NCI-H2196 treated with DMSO at 0.1 percent for 48 hours (cell line): ENCODE data around the gene EFS.

Experiments
- DNase-seq: peaks from one replicate; lab custom pipeline; 2025; ENCODE audit not compliant: unreplicated experiment; lab: John Stamatoyannopoulos, UW

EFS gene

GRCh38 chr14:23379366-23380196 lies 14.6 kb upstream of the EFS start:
- DNase-seq, result peak; percentile 40

GRCh38 chr14:23378612-23379220 lies 13.7 kb upstream of the EFS start:
- no peak for DNase-seq

GRCh38 chr14:23377573-23378563 lies 12.9 kb upstream of the EFS start:
- no peak for DNase-seq

- no peak for DNase-seq
Observed at GRCh38 chr14:23377198-23377550, 12.2 kb upstream of the EFS start.

GRCh38 chr14:23376482-23377197 lies 11.7 kb upstream of the EFS start, which contains the start of gene CMTM5:
CMTM5 (plus strand) TSS chr14:23377046; CDS start chr14:23377252, 206 bp downstream.
- no peak for DNase-seq

- no peak for DNase-seq
Observed at GRCh38 chr14:23375527-23376251, 10.7 kb upstream of the EFS start.

GRCh38 chr14:23373041-23373440 lies 8.1 kb upstream of the EFS start:
- no peak for DNase-seq

GRCh38 chr14:23372509-23372908 lies 7.5 kb upstream of the EFS start, which contains the start of gene IL25:
IL25 (plus strand) TSS chr14:23372809.
- DNase-seq, result no peak

- no peak for DNase-seq
Observed at GRCh38 chr14:23371865-23372264, 6.9 kb upstream of the EFS start.

- DNase-seq, result no peak
Observed at GRCh38 chr14:23370221-23370620, 5.2 kb upstream of the EFS start.

- peak; percentile 33 for DNase-seq
Observed at GRCh38 chr14:23366426-23366921, 1.5 kb upstream of the EFS start.

GRCh38 chr14:23365732-23366425 lies 907 bp upstream of the EFS start:
- peak; percentile 33 for DNase-seq

- DNase-seq, result peak; percentile 23
Observed at GRCh38 chr14:23364164-23365035, 572 bp downstream of the EFS start.

GRCh38 chr14:23362200-23362599 lies 2.8 kb downstream of the EFS start:
- no peak for DNase-seq

- DNase-seq, result no peak
Observed at GRCh38 chr14:23361763-23362162, 3.2 kb downstream of the EFS start.

- DNase-seq, result no peak
Observed at GRCh38 chr14:23361320-23361719, 3.7 kb downstream of the EFS start.

GRCh38 chr14:23360496-23360895 lies 4.5 kb downstream of the EFS start:
- DNase-seq, result no peak

- DNase-seq, result no peak
Observed at GRCh38 chr14:23359722-23360447, 5.1 kb downstream of the EFS start.
